ENCODE data around the gene LRIG1. TPM values are rescaled to one million over a fixed set of nuclear protein-coding genes. Genes with fewer than 3 reads are reported as not detected.

Gene LRIG1
- total RNA-seq, 1 donor from 2014 or later: 64.1 TPM

- intact Hi-C loops (cut with micrococcal nuclease): no loop called here
Measured at GRCh38 chr3:66371432-66371831, 129.4 kb downstream of the LRIG1 start.

- intact Hi-C loops (cut with micrococcal nuclease): no loop called here
Measured at GRCh38 chr3:66370179-66370578, 130.6 kb downstream of the LRIG1 start.

GRCh38 chr3:66367979-66368378, 132.8 kb downstream of the LRIG1 start:
- intact Hi-C loops (cut with micrococcal nuclease): no loop called here

- intact Hi-C loops (cut with micrococcal nuclease): no loop called here
Measured at GRCh38 chr3:66366747-66367146, 134.1 kb downstream of the LRIG1 start.

GRCh38 chr3:66365080-66365479, 135.7 kb downstream of the LRIG1 start:
- intact Hi-C loops (cut with micrococcal nuclease): no loop called here

GRCh38 chr3:66363148-66363547, 137.7 kb downstream of the LRIG1 start:
- intact Hi-C loops (cut with micrococcal nuclease): no loop called here

GRCh38 chr3:66362541-66362941, 138.3 kb downstream of the LRIG1 start:
- intact Hi-C loops (cut with micrococcal nuclease): no loop called here

- intact Hi-C loops (cut with micrococcal nuclease): no loop called here
Measured at GRCh38 chr3:66361356-66361755, 139.5 kb downstream of the LRIG1 start.

- intact Hi-C loops (cut with micrococcal nuclease): loop anchor here (5.0 kb wide), 1 partner anchor 79 kb away; no protein-coding TSS in a partner anchor
Measured at GRCh38 chr3:66355997-66356396, 144.8 kb downstream of the LRIG1 start.

GRCh38 chr3:66355394-66355793, 145.4 kb downstream of the LRIG1 start:
- intact Hi-C loops (cut with micrococcal nuclease): loop anchor here (5.0 kb wide), 1 partner anchor 78 kb away; no protein-coding TSS in a partner anchor

GRCh38 chr3:66354001-66354400, 146.8 kb downstream of the LRIG1 start:
- intact Hi-C loops (cut with micrococcal nuclease): no loop called here

- intact Hi-C loops (cut with micrococcal nuclease): no loop called here
Measured at GRCh38 chr3:66353530-66353929, 147.3 kb downstream of the LRIG1 start.

- intact Hi-C loops (cut with micrococcal nuclease): no loop called here
Measured at GRCh38 chr3:66353039-66353438, 147.8 kb downstream of the LRIG1 start.

- intact Hi-C loops (cut with micrococcal nuclease): no loop called here
Measured at GRCh38 chr3:66350601-66351000, 150.2 kb downstream of the LRIG1 start.

GRCh38 chr3:66348704-66349103, 152.1 kb downstream of the LRIG1 start:
- intact Hi-C loops (cut with micrococcal nuclease): no loop called here

GRCh38 chr3:66344848-66345578, 155.8 kb downstream of the LRIG1 start:
- intact Hi-C loops (cut with micrococcal nuclease): no loop called here

- intact Hi-C loops (cut with micrococcal nuclease): no loop called here
Measured at GRCh38 chr3:66344391-66344811, 156.4 kb downstream of the LRIG1 start.

GRCh38 chr3:66342717-66343356, 158.0 kb downstream of the LRIG1 start:
- intact Hi-C loops (cut with micrococcal nuclease): no loop called here

GRCh38 chr3:66338927-66339326, 161.9 kb downstream of the LRIG1 start:
- intact Hi-C loops (cut with micrococcal nuclease): no loop called here

- intact Hi-C loops (cut with micrococcal nuclease): no loop called here
Measured at GRCh38 chr3:66336333-66336766, 164.5 kb downstream of the LRIG1 start.

- intact Hi-C loops (cut with micrococcal nuclease): no loop called here
Measured at GRCh38 chr3:66335671-66336070, 165.2 kb downstream of the LRIG1 start.
